Mucosa of stomach (tissue), 1 donor: Measurements from ENCODE around the gene PRPF6.

Experiments
- H3K27me3 ChIP-seq: one replicate; pipeline ENCODE4 v1.7.0; 2013; ENCODE audit warnings: mild to moderate bottlenecking, low read length; ENCODE audit not compliant: control insufficient read depth, insufficient read depth
- H3K36me3 ChIP-seq: one replicate; pipeline ENCODE4 v1.7.0; 2013; ENCODE audit warnings: low read length; ENCODE audit not compliant: control insufficient read depth, insufficient read depth
- H3K4me1 ChIP-seq: one replicate; pipeline ENCODE4 v1.7.0; 2013; ENCODE audit warnings: mild to moderate bottlenecking, low read length; ENCODE audit not compliant: control insufficient read depth, insufficient read depth
- H3K4me3 ChIP-seq: one replicate; pipeline ENCODE4 v1.7.0; 2013; ENCODE audit warnings: low read length
- H3K9ac ChIP-seq: one replicate; pipeline ENCODE4 v1.7.0; 2013; ENCODE audit warnings: mild to moderate bottlenecking, low read length, moderate library complexity
- H3K9me3 ChIP-seq: one replicate; pipeline ENCODE4 v1.7.0; 2013; ENCODE audit warnings: mild to moderate bottlenecking, low read length, moderate library complexity; ENCODE audit not compliant: control insufficient read depth
- donor health status: Pancreatic carcinoma.

Gene PRPF6

DNA sequence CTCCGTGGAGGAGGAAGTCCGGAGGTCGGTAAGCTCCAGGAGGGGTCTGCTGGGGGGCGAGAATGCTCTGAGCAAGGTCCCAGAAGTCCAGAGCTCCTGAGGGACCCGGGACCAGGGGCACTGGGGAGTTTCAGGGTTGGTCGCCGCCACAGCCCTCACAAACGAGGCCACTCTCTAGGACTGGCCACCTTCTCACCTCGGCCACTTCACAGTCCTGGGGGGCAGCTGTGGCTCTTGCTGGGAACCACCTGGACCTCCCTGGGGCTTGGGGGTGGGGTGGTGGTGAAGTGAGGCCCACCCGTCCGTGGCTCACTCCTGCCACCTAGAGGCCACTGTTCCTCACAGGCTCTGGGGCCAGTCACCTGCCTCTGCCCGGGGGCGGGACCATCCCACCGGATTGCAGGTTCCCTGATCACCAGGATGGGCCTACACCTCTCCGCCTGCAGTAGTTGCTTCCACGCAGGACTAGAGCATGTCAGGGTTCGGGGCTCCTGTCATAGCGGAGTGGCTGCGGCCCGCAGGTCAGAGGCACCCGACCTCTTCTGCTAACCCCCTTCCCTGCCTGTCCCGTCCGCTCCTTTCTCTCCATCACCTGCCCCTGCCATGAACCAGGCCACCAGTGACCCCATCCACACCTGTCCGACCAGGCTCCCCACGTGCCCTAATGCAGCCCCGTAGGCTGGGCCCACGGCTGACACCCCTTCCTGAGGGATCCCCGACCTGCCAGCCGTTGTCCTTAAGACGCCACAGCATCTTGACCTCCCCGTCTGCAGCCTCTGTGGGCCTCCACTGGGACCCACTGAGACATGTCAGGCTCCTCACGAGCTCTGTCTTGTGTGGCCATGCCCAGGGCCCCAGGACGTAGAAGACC is 76.9 kb downstream of the PRPF6 start:
- H3K9ac ChIP-seq = peak overlapping the region; percentile 14
- H3K27me3 ChIP-seq = peaks cover 44% of the 10 kb centered on the region
- no peaks in the 10 kb centered on the region for H3K9me3 ChIP-seq
- H3K4me3 ChIP-seq = no peak overlapping the region
- H3K36me3 ChIP-seq = no peaks in the 10 kb centered on the region
- peaks cover 21% of the 10 kb centered on the region for H3K4me1 ChIP-seq

DNA sequence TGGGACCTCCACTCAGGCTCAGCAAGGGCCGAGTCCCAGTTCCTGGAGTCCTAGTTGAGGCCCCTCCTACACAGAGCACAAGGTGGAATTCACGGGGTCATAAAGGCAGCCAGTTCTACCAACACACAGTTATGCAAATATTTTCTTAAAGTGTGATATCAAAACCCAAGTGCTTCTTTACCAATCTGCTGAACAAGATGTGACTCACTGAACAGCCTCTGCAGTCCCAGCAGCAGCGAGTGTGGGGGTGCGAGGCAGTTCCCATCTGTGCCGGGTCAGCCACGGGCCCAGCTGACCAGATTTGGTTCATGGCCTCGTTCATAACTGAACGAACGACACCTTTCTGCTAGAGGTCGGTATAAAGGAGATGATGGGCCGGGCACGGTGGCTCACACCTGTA is 77.6 kb downstream of the PRPF6 start:
- Histone ChIP-seq H3K9me3 (no peaks in the 10 kb centered on the region), H3K4me1 (peaks cover 23% of the 10 kb centered on the region), H3K27me3 (peaks cover 37% of the 10 kb centered on the region), H3K9ac (peak overlapping the region; percentile 14), H3K4me3 (no peak overlapping the region), H3K36me3 (no peaks in the 10 kb centered on the region)

DNA sequence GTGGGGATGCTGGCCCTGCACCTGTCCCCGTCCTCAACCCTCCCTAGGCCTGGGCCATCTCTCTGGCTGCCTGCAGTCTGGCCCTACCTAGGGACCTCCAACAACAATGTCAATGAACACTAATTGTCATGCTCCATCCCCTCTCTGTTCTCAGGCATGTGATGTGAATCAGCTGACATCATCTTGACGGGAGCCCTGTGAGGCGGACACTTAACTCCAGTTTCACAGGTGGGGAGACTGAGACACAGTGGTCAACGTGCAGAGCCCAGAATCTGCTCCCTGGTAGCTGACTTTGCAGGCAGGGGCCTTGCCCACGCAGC is 81.3 kb downstream of the PRPF6 start:
- peaks cover 44% of the 10 kb centered on the region for H3K4me1 ChIP-seq
- H3K9me3 ChIP-seq = no peaks in the 10 kb centered on the region
- H3K27me3 ChIP-seq = peaks cover 4% of the 10 kb centered on the region
- H3K36me3 ChIP-seq = no peaks in the 10 kb centered on the region
- peak overlapping the region; percentile 25 for H3K4me3 ChIP-seq
- H3K9ac ChIP-seq = peak overlapping the region; percentile 70

DNA sequence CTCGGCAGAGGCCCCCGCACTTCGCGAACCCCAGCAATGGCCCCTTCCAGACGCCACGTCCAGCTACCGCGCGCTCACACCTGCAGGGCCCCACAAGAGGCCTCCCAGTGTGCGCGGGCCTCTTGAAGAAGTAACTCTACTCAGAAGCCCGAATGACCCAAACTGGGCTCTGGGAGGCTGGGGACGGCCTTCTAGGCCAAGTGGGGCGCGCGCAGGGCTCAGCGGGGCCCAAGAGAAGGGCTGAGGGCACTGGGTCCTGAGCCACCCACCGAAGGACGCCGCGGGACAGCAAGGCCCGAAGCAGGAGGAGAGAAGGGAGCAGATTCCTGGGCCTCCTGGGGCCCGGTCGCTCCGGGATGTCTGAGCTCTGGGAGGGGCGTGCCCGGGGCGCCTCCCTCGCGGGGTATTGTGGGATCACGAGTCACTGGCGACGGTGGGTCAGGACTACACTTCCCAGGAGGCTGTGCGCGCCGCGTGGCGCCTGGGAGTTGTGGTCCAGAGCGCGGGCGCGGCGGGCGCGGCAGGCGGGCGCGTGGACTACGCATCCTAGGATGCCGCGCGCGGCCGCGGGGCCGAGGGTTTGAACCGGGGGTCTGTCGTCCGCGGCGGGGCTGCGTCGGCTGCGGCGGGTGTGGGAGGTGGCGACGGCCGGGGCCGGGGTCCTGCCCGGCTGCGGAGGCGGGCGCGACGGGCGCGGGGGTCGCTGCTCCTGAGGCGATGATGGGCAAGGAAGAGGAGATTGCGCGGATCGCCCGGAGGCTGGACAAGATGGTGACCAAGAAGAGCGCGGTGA is 81.9 kb downstream of the PRPF6 start, which contains the start of gene TCEA2:
Gene TCEA2 (plus strand): TSS at position 603 of the 793 bp plus-strand sequence. CDS start 115 bp downstream, at position 718.
- peak within 1 kb of the TSS; percentile 56 for H3K4me3 ChIP-seq

DNA sequence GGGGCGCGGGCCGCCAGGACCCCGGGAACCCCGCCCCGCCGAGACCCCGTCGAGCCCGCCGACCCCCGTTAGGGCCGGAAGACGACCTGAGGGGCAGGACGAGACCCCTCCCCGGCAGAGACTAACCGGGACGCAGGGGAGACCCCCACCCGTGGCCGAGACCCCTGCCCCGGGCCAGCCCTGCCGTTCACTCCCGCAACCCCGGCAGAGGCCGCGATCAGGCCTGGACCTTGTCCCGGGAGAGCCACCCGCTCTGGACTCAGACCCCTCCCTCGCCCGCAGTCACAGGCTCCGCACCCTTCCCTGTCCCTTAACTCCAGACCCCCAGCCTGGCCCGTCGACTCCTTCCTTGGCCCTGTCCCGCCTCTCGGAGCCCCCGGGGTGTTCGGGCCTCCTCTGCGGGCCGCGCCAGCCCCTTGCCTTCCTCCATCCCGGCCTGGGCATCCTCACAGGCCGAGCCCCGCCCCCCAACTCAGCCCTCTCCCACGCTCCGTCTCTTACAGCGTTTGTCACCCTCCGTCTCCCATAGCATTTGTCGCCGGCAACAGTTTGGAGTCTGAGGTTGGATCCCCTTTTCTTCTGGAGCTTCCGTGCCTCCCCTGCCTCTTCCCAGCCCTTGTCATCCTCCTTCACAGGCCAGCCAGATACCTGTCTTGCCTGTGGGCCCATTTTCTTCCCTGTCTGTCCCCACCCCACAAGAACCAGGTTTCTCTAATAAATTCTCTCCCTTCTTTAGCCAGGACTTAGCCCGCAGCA is 82.6 kb downstream of the PRPF6 start:
- Histone ChIP-seq H3K4me1 (peaks cover 31% of the 10 kb centered on the region), H3K36me3 (no peaks in the 10 kb centered on the region), H3K9ac (peak overlapping the region; percentile 64), H3K9me3 (no peaks in the 10 kb centered on the region), H3K27me3 (no peaks in the 10 kb centered on the region), H3K4me3 (peak overlapping the region; percentile 56)

More for the DNA sequence above, 81.9 kb downstream of the PRPF6 start, which contains the start of gene TCEA2:
- H3K9me3 ChIP-seq = no peaks in the 10 kb centered on the region
- peaks cover 38% of the 10 kb centered on the region for H3K4me1 ChIP-seq
- H3K27me3 ChIP-seq = no peaks in the 10 kb centered on the region
- no peaks in the 10 kb centered on the region for H3K36me3 ChIP-seq
- peak within 1 kb of the TSS; percentile 70 for H3K9ac ChIP-seq

DNA sequence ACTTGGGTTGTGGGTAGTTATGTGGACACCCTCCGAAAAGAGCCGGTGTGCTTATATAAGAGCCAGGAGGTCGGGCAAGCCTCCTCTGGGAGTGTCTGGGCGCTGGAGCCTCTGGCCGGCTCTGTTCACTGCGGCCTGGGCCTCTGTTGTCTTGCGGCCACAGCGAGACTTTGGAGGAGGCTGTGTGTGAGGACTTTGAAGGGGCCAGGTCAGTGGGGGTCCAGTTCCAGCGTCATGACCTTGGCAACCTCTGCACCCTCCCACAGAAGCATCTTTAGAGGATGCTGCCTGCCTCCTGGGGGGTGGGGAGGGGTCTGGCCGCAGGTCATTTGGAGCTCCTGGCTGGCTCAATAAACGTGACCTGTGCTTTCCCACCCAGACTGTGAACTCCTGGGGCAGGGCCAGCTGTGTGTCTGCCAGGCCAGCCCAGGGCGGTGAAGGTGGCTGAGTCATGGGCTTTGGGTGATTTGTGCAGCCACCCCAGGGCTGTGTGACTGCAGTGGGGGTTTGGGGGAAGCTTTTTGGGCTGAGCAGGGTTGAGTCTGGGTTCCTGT is 83.3 kb downstream of the PRPF6 start:
- H3K27me3 ChIP-seq = no peaks in the 10 kb centered on the region
- H3K4me1 ChIP-seq = peaks cover 31% of the 10 kb centered on the region
- peak overlapping the region; percentile 56 for H3K4me3 ChIP-seq
- peak overlapping the region; percentile 64 for H3K9ac ChIP-seq
- no peaks in the 10 kb centered on the region for H3K9me3 ChIP-seq
- no peaks in the 10 kb centered on the region for H3K36me3 ChIP-seq

DNA sequence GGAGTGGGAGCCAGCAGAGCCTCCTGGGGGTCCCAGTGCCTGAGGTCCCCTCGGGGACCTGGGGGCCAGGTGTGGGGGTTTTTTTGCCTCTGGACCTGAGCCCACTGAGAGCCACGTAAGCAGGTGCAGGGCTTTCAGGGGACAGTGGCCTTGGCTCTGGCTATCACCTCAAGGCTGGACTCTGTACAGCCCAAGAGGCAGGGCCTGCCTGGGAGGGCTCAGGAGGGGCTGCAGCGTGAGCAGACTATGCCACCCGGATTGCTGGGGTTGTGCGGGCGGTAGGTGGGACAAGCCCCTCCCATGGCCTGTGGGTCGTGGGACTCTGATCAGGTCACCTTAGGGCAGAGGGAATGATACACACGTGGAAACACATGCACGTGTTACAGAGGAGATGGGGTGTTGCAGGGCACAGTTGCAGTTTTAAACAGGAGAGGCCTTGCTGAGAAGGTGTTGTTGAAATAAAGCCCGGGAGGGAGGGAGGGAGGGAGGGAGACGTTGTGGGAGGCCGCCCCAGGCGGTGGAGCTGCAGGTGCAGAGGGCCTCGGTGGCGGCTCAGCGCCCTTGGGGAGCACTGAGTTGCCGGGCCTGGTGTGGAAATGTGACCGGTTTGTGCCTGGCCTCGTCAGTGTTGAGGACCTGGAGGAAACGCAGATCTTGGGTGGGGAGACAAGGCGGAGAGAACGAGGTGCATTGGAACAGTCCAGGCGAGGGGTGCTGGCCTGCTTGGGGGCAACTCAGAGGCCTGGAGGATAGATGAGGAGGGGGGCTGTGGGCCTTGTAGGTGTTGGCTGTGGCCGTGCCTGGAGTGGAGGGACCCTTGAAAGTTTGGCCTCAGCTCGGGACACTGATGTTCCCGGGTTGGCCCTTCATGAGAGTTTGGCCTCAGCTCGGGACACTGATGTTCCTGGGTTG is 84.4 kb downstream of the PRPF6 start:
- Histone ChIP-seq H3K27me3 (no peaks in the 10 kb centered on the region), H3K4me3 (no peak overlapping the region), H3K4me1 (peaks cover 31% of the 10 kb centered on the region), H3K9ac (no peak overlapping the region), H3K9me3 (no peaks in the 10 kb centered on the region), H3K36me3 (no peaks in the 10 kb centered on the region)

DNA sequence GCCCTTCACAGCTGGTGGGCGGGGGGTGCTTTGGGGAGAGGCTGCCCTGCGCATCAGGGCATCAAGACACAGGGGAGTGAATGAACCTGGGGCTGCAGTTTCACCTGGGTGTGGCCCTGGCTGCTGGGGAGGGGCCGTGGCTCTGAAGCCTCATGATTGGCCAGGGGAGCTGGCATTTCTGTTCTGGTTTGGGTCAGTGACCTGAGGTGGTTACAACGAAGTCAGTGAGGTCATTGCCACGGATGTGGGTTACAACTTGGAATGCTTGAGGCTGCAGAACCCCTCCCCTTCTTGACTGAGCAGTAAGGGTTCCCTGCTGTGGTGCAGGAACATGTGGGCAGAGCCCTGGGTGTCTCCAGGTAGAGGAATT is 85.0 kb downstream of the PRPF6 start:
- Histone ChIP-seq H3K36me3 (no peaks in the 10 kb centered on the region), H3K27me3 (no peaks in the 10 kb centered on the region), H3K9ac (no peak overlapping the region), H3K9me3 (no peaks in the 10 kb centered on the region), H3K4me1 (peaks cover 31% of the 10 kb centered on the region), H3K4me3 (no peak overlapping the region)

DNA sequence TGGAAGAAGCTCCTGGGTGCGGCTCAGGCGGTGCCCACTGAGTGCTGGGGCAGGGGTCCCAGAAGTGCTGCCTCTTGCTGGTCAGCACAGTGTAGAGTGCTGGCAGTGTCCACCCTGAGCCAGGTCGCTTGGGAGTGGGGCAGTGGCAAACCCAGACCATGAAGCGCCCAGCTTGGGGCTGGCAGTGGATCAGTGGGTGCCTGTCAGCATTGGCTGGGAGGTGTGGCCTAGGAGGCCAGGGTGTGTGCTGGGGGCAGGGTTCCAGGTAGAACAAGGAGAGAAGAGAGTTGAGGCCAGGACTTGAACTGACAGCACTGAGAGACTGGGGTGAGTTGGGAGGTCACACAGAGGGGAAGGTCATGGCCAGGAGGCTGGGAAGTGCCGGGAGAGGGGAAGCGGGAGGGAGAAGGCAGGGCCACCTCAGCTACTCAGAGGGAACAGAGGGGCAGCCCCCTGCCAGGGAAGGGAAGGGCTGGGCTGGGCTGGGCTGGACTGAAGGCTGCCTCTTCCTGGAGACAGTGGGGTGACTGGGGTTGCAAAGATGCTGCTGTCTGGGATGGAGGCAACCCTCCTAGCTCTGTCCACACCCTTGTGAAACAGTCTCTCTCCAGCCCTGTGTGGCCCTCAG is 86.2 kb downstream of the PRPF6 start:
- Histone ChIP-seq H3K9ac (no peak overlapping the region), H3K9me3 (no peaks in the 10 kb centered on the region), H3K4me3 (no peak overlapping the region), H3K36me3 (no peaks in the 10 kb centered on the region), H3K27me3 (no peaks in the 10 kb centered on the region), H3K4me1 (peaks cover 29% of the 10 kb centered on the region)

DNA sequence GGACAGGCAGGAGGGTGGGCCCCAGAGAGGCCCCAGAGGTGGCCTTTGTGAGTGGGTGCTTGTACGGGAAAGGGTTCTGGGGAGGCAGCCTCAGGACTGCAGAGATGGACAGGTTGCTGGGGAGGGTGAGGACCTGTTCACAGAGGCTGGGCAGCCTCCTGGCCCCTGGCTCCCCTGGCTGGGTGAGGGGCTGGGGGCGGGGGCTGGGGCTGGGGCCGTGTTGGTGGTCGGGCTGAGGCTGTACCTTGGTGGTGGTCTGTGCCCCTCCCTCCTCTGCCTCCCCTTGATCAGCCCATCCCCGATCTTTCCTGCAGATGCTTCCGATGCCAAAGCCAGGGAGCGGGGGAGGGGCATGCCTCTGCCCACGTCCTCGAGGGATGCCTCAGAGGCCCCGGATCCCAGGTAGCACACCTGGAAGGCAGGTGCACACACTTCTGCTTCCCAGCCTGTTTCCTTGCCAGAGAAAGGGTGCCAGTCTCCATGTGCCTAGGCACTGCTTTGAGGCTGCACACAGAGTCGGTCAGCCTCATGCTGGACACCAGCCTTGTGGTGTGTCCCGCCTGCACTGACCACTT is 86.9 kb downstream of the PRPF6 start:
- H3K36me3 ChIP-seq = no peaks in the 10 kb centered on the region
- H3K9me3 ChIP-seq = no peaks in the 10 kb centered on the region
- peaks cover 23% of the 10 kb centered on the region for H3K4me1 ChIP-seq
- no peak overlapping the region for H3K4me3 ChIP-seq
- H3K9ac ChIP-seq = no peak overlapping the region
- H3K27me3 ChIP-seq = no peaks in the 10 kb centered on the region
